Measurements from ENCODE around the gene ACTG1.

The ACTG1 gene

DNA sequence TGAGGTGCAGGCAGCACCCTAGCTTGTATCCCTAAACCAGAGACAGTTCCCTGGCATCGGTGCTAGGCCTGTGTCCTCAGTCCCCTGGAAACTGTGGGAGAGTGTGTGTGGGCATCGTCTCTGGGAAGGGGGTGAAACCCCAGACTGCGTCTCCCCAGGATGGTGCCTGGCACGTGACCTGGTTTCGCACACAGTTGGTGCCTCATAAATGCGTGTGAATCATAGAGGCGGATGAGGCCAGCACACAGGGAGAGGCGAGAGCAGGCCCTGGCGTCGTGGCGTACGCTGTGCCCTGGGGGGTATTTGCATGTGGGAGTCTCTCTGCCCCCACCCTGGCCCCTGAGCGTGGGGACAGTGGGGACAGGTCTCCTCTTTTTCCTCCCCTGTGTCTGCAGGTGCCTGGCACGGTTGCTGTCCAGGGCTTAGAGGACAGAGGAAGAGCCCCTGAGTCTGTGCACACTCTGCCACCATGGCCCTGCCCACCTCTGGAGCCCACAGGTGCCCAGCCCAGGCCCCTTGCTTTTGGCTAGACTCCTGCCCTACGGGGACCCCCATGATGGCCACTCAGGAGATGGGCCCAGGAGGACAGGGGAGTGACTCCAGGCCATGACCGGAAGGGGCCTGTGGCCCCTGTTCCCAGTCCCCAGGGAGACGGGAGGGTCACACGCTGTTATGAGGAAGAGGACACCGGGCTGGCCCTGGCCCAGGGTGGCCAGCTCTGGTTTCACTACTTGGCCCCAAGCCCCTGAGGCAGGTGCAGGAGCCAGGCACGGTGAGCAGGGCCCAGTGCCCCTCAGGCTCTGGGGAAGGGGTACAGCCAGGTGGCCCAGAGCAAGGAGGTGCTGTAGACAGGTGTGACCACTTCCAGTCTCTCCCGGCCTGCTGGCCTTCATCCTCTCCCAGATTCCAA is 14.3 kb upstream of the ACTG1 start:
- in situ Hi-C loops (cut with HindIII; ENCODE audit: low sequenced_read_pairs), result no loop called here
- no peak overlapping the region for H3K4me3 ChIP-seq (ENCODE audit: low read depth, low read length)
- DNase-seq (ENCODE audit: low read depth), result no peak
- TF ChIP-seq, protein P1, sequence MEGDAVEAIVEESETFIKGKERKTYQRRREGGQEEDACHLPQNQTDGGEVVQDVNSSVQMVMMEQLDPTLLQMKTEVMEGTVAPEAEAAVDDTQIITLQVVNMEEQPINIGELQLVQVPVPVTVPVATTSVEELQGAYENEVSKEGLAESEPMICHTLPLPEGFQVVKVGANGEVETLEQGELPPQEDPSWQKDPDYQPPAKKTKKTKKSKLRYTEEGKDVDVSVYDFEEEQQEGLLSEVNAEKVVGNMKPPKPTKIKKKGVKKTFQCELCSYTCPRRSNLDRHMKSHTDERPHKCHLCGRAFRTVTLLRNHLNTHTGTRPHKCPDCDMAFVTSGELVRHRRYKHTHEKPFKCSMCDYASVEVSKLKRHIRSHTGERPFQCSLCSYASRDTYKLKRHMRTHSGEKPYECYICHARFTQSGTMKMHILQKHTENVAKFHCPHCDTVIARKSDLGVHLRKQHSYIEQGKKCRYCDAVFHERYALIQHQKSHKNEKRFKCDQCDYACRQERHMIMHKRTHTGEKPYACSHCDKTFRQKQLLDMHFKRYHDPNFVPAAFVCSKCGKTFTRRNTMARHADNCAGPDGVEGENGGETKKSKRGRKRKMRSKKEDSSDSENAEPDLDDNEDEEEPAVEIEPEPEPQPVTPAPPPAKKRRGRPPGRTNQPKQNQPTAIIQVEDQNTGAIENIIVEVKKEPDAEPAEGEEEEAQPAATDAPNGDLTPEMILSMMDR (IDR thresholded peaks at IDR 0.05; ENCODE audit: low read depth, low read length, missing control alignments), result no peak

DNA sequence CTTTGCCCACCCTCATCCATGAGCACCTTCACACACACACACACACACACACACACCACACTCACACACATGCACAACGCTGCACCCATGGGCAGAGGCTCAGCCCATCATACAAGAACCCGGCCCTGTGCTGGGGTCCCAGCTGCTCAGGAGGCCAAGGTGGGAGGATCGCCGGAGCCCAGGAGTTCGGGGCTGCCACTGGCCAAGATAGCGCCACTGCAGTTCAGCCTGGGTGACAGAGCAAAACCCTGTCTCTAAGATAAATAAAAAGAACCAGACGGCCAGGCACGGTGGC is 12.2 kb upstream of the ACTG1 start:
- TF ChIP-seq, protein P1 (IDR thresholded peaks at IDR 0.05; ENCODE audit: low read depth, low read length, missing control alignments), result no peak
- H3K4me3 ChIP-seq (ENCODE audit: low read depth, low read length), result no peak overlapping the region
- in situ Hi-C loops (cut with HindIII; ENCODE audit: low sequenced_read_pairs), result no loop called here
- DNase-seq (ENCODE audit: low read depth), result no peak

DNA sequence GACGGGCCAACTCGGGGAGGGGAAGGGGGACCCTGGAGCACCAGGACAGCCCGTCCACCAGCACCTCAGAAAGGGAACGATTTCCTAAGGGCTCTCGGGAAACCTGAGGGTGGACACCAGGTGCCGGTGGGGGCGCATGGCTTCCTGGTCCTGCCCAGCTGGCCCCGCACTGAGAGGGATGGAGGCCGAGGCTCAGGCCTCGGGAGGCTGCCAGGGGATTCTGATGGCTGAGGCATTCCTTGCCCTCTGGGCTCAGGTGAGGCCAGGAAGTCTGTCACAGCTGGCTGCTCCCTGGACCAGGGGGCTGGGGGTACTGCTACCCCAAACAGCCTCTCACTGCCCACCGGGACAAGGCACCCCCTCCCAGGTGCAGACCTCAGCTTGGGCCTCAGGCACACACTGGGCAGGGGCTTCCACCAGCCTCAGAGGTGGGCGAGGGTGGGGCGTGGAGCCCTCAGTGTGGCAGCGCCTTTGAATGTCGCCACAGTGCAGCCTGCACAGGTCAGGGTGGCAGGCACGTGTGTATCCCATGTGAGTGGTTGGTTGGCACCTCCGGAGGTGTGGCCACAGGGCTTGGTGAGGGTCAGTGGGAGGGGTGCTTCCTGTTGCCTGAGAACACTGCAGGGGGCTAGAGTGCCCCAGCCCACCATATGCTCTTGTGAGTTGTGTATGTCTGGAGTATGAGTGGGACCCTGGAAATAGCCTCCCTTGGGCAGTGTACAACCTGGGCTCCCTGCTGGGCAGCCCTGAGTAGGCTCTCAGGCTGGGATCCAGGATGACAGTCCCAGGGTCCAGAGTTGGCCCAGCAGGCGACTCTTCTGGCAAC is 11.7 kb upstream of the ACTG1 start:
- TF ChIP-seq, protein P1 (IDR thresholded peaks at IDR 0.05; ENCODE audit: low read depth, low read length, missing control alignments), result no peak
- H3K4me3 ChIP-seq (ENCODE audit: low read depth, low read length), result no peak overlapping the region
- in situ Hi-C loops (cut with HindIII; ENCODE audit: low sequenced_read_pairs), result no loop called here
- DNase-seq (ENCODE audit: low read depth), result no peak

DNA sequence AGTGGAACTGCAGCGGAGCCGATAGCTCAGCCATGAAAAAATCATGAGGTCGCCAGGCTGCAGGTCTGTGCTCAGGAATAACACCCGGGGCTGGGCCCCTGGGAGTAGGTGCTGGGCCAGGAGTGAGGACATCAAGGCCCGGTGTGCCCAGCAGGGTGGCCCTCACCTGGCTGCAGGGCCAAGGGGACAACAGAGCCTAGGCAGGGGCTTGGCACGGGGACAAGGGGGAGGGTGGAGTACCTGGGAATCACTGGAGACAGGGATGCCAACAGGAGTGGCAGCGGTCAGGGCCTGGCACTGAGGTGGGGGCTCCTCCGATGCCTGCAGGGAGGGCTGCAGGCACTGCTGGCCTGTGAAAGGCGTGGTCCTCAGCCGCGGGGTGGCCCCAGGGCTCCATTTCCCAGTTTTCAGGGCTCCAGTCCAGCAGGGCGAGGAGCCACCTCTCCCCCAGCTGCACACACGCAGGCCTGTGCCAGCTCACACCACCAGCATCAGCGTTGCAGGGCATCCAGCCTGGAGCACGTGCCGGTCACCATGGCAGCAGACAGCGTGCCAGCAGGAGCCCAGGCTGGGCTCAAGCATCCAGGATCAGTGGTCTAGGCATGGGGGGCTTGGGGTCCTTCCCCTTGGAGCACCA is 10.9 kb upstream of the ACTG1 start:
- no peak overlapping the region for H3K4me3 ChIP-seq (ENCODE audit: low read depth, low read length)
- in situ Hi-C loops (cut with HindIII; ENCODE audit: low sequenced_read_pairs), result no loop called here
- no peak for DNase-seq (ENCODE audit: low read depth)
- TF ChIP-seq, protein P1 (IDR thresholded peaks at IDR 0.05; ENCODE audit: low read depth, low read length, missing control alignments), result no peak

DNA sequence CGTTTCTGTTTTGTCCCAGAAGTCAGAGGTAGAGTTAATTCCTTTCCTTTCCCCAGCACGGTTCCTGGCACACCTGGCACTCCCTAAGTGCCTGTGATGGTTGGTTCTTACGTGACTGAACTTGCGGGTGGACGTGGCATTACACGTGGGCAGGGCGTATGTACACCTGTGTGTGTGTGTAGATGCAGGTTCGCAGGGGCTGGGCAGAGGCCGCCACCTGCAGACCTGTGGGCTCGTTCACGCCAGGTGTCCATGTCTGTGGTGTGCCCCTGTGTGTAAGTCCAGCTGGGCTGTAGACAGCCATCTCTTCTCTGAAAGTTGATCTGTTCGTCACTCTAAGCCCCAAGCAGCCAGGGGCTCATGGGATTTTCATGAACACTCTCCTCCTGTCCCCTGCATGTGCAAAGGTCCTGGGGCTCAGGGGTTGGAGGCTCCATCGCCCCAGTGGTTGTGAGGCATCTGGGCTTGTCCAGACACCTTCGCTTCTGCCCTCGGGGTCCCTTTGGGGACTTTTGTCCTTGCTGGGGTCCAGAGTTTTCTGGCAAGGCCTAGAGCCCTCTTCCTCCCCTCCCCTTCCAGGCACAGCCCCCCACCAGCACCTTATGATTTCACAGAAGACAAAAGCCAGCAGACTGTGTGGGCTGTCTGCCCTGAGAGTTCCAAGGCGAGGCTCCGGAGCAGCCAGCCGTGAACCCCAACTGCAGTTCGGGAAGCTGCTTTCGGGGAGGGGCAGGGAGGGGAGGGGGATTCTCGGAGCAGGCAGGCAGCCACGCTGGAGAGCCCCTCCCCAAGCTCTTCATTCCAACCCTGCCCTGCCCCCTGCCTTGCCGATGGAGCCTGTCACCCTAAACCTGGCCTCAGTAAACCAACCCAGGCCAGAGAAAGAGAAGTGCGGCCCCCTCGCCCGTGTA is 10.1 kb upstream of the ACTG1 start:
- TF ChIP-seq, protein P1 (IDR thresholded peaks at IDR 0.05; ENCODE audit: low read depth, low read length, missing control alignments), result peak; percentile 53
- DNase-seq (ENCODE audit: low read depth), result no peak
- H3K4me3 ChIP-seq (ENCODE audit: low read depth, low read length), result no peak overlapping the region
- in situ Hi-C loops (cut with HindIII; ENCODE audit: low sequenced_read_pairs), result no loop called here
